ENCODE results near the gene SEC24D. TPM values are rescaled to one million over a fixed set of nuclear protein-coding genes. Genes with fewer than 3 reads are reported as not detected.

SEC24D gene
- total and polyA plus RNA-seq, 9 of the 15 experiments (the other 6 are each of a cell fraction or from before 2014, with no cell fraction given): 7.1 to 22.5 (median 11.3) TPM

DNA sequence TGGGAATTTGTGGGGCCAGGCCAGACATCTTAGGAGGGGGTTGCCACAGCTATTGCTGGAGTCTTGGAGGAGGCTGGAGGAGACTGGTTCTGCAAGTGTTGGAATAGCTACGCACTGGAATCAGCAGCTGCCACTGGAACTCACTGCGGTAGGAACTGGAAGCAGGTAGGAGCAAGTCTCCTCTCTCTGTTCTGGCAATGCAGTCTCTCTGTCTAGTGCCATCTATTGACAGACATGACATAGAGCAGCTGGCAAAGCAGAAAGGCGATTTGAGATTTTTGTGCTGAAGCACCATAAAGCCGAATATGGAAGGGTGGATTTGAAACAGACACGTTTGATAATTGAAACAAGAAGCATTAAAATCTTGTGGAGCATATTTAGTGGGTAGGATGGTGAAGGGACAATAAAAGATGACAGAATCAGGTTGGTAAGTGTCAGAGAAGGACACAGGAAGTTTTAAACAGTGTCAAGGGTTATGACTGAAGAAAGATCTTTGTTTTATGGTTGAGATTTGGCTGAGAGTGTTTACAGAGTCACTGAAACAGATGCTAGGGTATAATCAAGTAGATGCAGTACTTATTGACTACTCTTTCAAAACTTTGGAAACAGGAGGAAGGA lies 29.3 kb upstream of the SEC24D start:
- Histone ChIP-seq H3K9me3 (replicated peaks; ENCODE audit: control insufficient read depth, insufficient read depth, low read depth, low read length) (no peaks in the 10 kb centered on the region), H3K9ac (ENCODE audit: insufficient read depth in 1 of 2, low read depth in 2 of 2, low read length in 2 of 2) (no peak overlapping the region), H3K4me2 (ENCODE audit: insufficient read depth, low read length) (no peak overlapping the region), H3K27me3 (ENCODE audit: control insufficient read depth in 2 of 2, insufficient read depth in 2 of 2, low read length in 2 of 2) (peaks cover 0 to 7% of the 10 kb centered on the region in 2 experiments; a peak in 3 of 5 replicates), H3K27ac (ENCODE audit: extremely low read depth, low read depth, low read length) (no peak overlapping the region), H4K20me1 (replicated peaks; ENCODE audit: control insufficient read depth, insufficient read depth, low read length) (no peaks in the 10 kb centered on the region), H3K79me2 (ENCODE audit: control insufficient read depth, insufficient read depth, low read length) (no peaks in the 10 kb centered on the region), H3K36me3 (ENCODE audit: control insufficient read depth, insufficient read depth, low read length) (no peaks in the 10 kb centered on the region), H2AFZ (ENCODE audit: low read depth, low read length) (no peak overlapping the region; the same call in 1 of the 2 replicates), H3K9me1 (ENCODE audit: control insufficient read depth, insufficient read depth, low read length) (no peaks in the 10 kb centered on the region), H3K4me1 (replicated peaks in 1 of 2; ENCODE audit: control insufficient read depth in 2 of 2, insufficient read depth in 2 of 2, low read length in 2 of 2) (no peaks in the 10 kb centered on the region; a peak in 1 of 5 replicates), H3K4me3 (no peak overlapping the region)
- intact Hi-C loops (cut with micrococcal nuclease): loop anchor here (1.0 kb wide), 1 partner anchor 23 kb away; the partner anchor contains the start of gene SYNPO2
- TF ChIP-seq, protein P1, sequence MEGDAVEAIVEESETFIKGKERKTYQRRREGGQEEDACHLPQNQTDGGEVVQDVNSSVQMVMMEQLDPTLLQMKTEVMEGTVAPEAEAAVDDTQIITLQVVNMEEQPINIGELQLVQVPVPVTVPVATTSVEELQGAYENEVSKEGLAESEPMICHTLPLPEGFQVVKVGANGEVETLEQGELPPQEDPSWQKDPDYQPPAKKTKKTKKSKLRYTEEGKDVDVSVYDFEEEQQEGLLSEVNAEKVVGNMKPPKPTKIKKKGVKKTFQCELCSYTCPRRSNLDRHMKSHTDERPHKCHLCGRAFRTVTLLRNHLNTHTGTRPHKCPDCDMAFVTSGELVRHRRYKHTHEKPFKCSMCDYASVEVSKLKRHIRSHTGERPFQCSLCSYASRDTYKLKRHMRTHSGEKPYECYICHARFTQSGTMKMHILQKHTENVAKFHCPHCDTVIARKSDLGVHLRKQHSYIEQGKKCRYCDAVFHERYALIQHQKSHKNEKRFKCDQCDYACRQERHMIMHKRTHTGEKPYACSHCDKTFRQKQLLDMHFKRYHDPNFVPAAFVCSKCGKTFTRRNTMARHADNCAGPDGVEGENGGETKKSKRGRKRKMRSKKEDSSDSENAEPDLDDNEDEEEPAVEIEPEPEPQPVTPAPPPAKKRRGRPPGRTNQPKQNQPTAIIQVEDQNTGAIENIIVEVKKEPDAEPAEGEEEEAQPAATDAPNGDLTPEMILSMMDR (IDR thresholded peaks at IDR 0.05 in 2 of 3, conservative IDR thresholded peaks at IDR 0.05 in 1 of 3; ENCODE audit: insufficient read depth in 2 of 3, low read depth in 1 of 3, low read length in 3 of 3): peak; percentile 42 to 59 (median 57)
- TF ChIP-seq KLF6 (CRISPR knock-in tag; IDR thresholded peaks at IDR 0.05; ENCODE audit: borderline replicate concordance) (no peak), RAD21 (CRISPR knock-in tag; conservative IDR thresholded peaks at IDR 0.05 in 1 of 2, IDR thresholded peaks at IDR 0.05 in 1 of 2) (peak in 1 of 2 experiments; percentile 42; a peak in 1 of 4 replicates)
- DNase-seq (ENCODE audit: extremely low read depth in 1 of 4, low spot score in 3 of 4): peak in 2 of 4 experiments; percentile 26 to 31
- ChIA-PET POLR2A (interaction anchor here (1.0 kb wide), 1 partner anchor 17 kb away, joined by 3 read pairs; no protein-coding TSS in a partner anchor), CTCF (ENCODE audit: low intra/inter-chr PET ratio) (no interaction called here)
- WGBS (ENCODE audit: insufficient coverage, low coverage, missing lambda C conversion rate): 0% methylated on average over 5 of the region's 5 CpGs
- no TSS peak for BruUV-seq (replicated peaks)
- in situ Hi-C loops (cut with MboI): no loop called here
- FAIRE-seq: peak; percentile 65
- peak; percentile 82 for ATAC-seq
